Liver (tissue), 3 donors: Measurements from ENCODE around the gene TFB1M.

Experiments
- EGR1 ChIP-seq, 2 donors: IDR thresholded peaks; 2 replicates each; pipeline ENCODE4 v1.6.1; 2016 to 2018; ENCODE audit warnings: antibody characterized with exemption in 2 of 2, low read depth in 2 of 2
- TF ChIP-seq, protein P1 (sequence below): fragments of 150-350 bp; IDR thresholded peaks from 2 replicates; pipeline ENCODE4 v1.5.1; 2017; ENCODE audit warnings: improper control_type of control experiment, low read depth, low read length; ENCODE audit not compliant: missing input control
- TF ChIP-seq, protein P2 (sequence below): IDR thresholded peaks from 2 replicates; pipeline ENCODE4 v1.6.1; 2016; ENCODE audit warnings: antibody characterized with exemption
- TF ChIP-seq, protein P3 (sequence below): IDR thresholded peaks from 2 replicates; pipeline ENCODE4 v1.6.1; 2016; ENCODE audit warnings: antibody characterized with exemption, mild to moderate bottlenecking
- TF ChIP-seq, protein P4 (sequence below): IDR thresholded peaks from 2 replicates; pipeline ENCODE4 v1.6.1; 2016; ENCODE audit warnings: antibody characterized with exemption
- donor health status: healthy.
- donor health status: healthy.

DNA sequence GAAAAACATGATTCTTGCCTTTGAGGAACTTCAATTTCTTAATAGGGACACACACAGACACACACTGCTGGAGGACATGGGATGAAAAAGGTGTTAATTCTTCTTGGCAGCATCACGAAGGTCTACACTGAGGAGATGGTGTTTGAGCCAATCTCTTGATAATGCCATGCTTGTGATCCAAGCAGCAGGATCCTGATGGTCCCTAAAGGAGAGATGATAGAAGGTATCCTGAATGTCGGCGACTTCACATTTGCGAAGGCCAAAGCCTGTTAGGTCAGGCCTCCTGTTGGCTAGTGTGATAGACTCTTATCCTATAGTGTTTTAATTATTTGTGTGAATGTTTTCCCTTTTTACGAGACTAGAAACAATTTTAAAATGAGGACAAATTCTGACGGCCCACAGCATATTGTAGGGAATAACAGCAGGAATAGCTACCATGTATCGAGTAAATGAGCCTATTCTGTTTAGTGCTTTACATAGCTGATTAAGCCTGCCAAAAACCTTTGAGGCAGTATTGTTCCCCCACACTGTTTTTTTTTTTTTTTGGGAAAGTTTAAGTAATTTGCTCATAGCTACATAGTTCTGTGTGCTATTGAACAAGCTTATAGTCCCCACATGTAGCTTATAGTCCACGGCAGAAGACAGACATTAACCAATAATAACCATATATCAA, 15.3 kb upstream of the TFB1M start:
- TF ChIP-seq EGR1 (IDR thresholded peaks at IDR 0.05; ENCODE audit: low read depth in 2 of 2): no peak
- TF ChIP-seq, protein P1, sequence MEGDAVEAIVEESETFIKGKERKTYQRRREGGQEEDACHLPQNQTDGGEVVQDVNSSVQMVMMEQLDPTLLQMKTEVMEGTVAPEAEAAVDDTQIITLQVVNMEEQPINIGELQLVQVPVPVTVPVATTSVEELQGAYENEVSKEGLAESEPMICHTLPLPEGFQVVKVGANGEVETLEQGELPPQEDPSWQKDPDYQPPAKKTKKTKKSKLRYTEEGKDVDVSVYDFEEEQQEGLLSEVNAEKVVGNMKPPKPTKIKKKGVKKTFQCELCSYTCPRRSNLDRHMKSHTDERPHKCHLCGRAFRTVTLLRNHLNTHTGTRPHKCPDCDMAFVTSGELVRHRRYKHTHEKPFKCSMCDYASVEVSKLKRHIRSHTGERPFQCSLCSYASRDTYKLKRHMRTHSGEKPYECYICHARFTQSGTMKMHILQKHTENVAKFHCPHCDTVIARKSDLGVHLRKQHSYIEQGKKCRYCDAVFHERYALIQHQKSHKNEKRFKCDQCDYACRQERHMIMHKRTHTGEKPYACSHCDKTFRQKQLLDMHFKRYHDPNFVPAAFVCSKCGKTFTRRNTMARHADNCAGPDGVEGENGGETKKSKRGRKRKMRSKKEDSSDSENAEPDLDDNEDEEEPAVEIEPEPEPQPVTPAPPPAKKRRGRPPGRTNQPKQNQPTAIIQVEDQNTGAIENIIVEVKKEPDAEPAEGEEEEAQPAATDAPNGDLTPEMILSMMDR: no peak
- TF ChIP-seq, protein P2, sequence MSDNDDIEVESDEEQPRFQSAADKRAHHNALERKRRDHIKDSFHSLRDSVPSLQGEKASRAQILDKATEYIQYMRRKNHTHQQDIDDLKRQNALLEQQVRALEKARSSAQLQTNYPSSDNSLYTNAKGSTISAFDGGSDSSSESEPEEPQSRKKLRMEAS: no peak
- TF ChIP-seq, protein P3, sequence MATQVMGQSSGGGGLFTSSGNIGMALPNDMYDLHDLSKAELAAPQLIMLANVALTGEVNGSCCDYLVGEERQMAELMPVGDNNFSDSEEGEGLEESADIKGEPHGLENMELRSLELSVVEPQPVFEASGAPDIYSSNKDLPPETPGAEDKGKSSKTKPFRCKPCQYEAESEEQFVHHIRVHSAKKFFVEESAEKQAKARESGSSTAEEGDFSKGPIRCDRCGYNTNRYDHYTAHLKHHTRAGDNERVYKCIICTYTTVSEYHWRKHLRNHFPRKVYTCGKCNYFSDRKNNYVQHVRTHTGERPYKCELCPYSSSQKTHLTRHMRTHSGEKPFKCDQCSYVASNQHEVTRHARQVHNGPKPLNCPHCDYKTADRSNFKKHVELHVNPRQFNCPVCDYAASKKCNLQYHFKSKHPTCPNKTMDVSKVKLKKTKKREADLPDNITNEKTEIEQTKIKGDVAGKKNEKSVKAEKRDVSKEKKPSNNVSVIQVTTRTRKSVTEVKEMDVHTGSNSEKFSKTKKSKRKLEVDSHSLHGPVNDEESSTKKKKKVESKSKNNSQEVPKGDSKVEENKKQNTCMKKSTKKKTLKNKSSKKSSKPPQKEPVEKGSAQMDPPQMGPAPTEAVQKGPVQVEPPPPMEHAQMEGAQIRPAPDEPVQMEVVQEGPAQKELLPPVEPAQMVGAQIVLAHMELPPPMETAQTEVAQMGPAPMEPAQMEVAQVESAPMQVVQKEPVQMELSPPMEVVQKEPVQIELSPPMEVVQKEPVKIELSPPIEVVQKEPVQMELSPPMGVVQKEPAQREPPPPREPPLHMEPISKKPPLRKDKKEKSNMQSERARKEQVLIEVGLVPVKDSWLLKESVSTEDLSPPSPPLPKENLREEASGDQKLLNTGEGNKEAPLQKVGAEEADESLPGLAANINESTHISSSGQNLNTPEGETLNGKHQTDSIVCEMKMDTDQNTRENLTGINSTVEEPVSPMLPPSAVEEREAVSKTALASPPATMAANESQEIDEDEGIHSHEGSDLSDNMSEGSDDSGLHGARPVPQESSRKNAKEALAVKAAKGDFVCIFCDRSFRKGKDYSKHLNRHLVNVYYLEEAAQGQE: no peak
- TF ChIP-seq, protein P4, sequence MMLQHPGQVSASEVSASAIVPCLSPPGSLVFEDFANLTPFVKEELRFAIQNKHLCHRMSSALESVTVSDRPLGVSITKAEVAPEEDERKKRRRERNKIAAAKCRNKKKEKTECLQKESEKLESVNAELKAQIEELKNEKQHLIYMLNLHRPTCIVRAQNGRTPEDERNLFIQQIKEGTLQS: no peak
